Cardiac muscle cell (in vitro differentiated cells and primary cell): ENCODE results near the gene GRAMD1C. TPM values are rescaled to one million over a fixed set of nuclear protein-coding genes. Genes with fewer than 3 reads are reported as not detected.

Source experiments
- DNase-seq, 2 donors: peaks; one replicate each; pipeline versions ENCODE4 v3.0.0 to v3.0.0-alpha.2; 2010 to 2017; ENCODE audit warnings: low read depth in 1 of 2, low spot score in 1 of 2
- H3K27ac ChIP-seq: fragments of 200-600 bp; sonication (generic); 2 replicates; pipeline ENCODE4 v1.5.1; 2016
- H3K27me3 ChIP-seq: fragments of 200-600 bp; sonication (generic); 2 replicates; pipeline ENCODE4 v1.6.0; 2016; ENCODE audit warnings: control low read depth
- H3K36me3 ChIP-seq: fragments of 200-600 bp; sonication (generic); 2 replicates; pipeline ENCODE4 v1.5.1; 2016; ENCODE audit warnings: control low read depth
- H3K4me1 ChIP-seq: fragments of 200-600 bp; sonication (generic); 2 replicates; pipeline ENCODE4 v1.8.1; 2017; ENCODE audit warnings: low read depth, mild to moderate bottlenecking, mixed run types
- H3K4me3 ChIP-seq: fragments of 200-600 bp; sonication (generic); 2 replicates; pipeline ENCODE4 v1.5.1; 2016; ENCODE audit warnings: mild to moderate bottlenecking
- H3K9me3 ChIP-seq: fragments of 200-600 bp; sonication (generic); 2 replicates; pipeline ENCODE4 v1.5.1; 2017; ENCODE audit warnings: low read depth, mild to moderate bottlenecking, control low read depth
- polyA plus RNA-seq: library from polyadenylated mRNA; unstranded; fragments of >200 nt; fragmentation: Nextera tagmentation; extraction: Ambion mirVana; gene quantifications from 2 replicates; pipeline ENCODE4 v1.2.1, GENCODE V29; 2016
- total RNA-seq: library from RNA; depleted of rRNA; stranded (reverse); fragments of >200 nt; gene quantifications from 2 replicates; pipeline ENCODE4 v1.2.3, GENCODE V29; 2016
- TF ChIP-seq, protein P1 (sequence below): IDR thresholded peaks from 2 replicates; pipeline ENCODE4 v1.5.1; 2012; ENCODE audit warnings: low read depth, mild to moderate bottlenecking, low read length

The GRAMD1C gene
- total RNA-seq (0.25 and 6.5 TPM in 2 replicates), polyA plus RNA-seq (0.31 and 3.0 TPM in 2 replicates)

DNA sequence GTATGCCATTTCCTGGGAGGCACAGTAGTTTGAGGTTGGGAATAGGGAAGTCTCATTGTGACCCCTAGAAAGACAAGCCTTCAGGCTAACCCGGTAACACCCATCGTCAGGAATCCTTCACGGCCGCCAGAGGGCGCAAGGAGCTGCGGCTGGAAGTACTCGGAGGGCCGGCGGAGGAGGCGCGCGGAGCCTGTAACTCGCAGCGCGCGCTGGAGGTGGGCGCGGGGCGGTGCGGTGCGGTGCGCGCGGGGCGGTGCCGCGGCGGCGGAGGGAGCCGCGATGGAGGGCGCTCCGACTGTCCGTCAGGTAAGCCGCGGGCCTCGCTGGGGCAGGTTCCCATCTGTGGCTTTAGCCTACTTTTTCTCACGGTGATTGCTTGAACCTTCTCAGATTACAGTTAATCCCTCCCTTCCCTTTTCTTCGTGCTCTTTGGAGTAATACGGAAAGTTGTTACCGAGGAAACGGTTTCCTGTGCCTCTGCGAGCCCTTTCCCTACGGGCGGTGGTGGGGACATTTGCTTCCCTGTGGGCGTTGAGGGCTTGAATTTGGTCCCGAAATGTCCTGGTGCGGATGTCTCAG is at the start of gene GRAMD1C:
Gene GRAMD1C (plus strand): TSS at position 158 of the 579 bp plus-strand sequence. CDS start 122 bp downstream, at position 280.
- Histone ChIP-seq H3K27me3 (no peaks in the 10 kb centered on the region), H3K4me3 (peak within 1 kb of the TSS; percentile 50), H3K36me3 (no peaks in the 10 kb centered on the region), H3K27ac (no peak within 1 kb of the TSS), H3K9me3 (no peaks in the 10 kb centered on the region), H3K4me1 (no peaks in the 10 kb centered on the region)
- DNase-seq = peak; percentile 92 to 94
- TF ChIP-seq, protein P1, sequence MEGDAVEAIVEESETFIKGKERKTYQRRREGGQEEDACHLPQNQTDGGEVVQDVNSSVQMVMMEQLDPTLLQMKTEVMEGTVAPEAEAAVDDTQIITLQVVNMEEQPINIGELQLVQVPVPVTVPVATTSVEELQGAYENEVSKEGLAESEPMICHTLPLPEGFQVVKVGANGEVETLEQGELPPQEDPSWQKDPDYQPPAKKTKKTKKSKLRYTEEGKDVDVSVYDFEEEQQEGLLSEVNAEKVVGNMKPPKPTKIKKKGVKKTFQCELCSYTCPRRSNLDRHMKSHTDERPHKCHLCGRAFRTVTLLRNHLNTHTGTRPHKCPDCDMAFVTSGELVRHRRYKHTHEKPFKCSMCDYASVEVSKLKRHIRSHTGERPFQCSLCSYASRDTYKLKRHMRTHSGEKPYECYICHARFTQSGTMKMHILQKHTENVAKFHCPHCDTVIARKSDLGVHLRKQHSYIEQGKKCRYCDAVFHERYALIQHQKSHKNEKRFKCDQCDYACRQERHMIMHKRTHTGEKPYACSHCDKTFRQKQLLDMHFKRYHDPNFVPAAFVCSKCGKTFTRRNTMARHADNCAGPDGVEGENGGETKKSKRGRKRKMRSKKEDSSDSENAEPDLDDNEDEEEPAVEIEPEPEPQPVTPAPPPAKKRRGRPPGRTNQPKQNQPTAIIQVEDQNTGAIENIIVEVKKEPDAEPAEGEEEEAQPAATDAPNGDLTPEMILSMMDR = peak; percentile 81

DNA sequence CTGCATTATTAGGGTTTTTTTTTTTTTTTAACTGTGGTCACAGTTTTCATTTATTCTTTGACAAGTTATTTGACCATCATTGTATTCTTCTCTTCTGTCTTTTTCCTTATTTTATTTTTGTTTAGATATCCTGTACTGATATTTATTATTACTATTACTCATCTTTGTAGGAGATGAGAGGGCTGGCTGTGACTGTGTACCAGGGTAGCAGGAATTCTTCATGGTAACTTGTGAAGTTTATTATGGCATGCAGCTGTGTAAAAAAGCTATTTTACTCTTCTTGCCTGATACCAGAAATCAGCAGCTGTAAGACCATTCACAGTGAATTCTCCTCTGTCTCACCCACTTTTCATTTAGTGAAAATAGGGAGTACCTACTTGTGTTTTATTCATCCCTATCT is 47.2 kb upstream of the GRAMD1C start:
- no peaks in the 10 kb centered on the region for H3K9me3 ChIP-seq
- TF ChIP-seq, protein P1 = no peak
- no peak overlapping the region for H3K4me3 ChIP-seq
- H3K27me3 ChIP-seq = no peaks in the 10 kb centered on the region
- peaks cover 58% of the 10 kb centered on the region for H3K36me3 ChIP-seq
- H3K27ac ChIP-seq = no peak overlapping the region
- no peaks in the 10 kb centered on the region for H3K4me1 ChIP-seq
- no peak for DNase-seq

DNA sequence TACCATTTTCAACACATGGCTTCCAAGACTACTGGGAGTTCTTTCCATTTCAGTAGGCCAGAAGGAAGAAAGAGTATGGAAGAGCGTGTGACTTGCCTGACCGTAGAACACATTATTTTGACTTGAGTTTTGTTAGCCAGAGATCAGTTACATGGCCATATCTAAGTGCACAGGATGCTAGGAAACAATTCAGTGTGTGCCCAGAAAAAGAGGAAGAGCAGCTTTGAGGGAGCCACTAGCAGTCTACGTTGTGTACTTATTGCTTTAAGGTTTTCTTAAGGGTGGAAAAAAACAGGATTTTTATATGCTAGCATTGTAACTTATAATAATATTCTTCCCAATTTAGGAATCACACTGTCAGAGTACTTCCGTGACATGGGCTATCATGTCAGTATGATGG is 44.1 kb upstream of the GRAMD1C start:
- no peak for DNase-seq
- Histone ChIP-seq H3K36me3 (peaks cover 59% of the 10 kb centered on the region), H3K27me3 (no peaks in the 10 kb centered on the region), H3K9me3 (no peaks in the 10 kb centered on the region), H3K27ac (no peak overlapping the region), H3K4me1 (no peaks in the 10 kb centered on the region), H3K4me3 (no peak overlapping the region)
- TF ChIP-seq, protein P1 = no peak

DNA sequence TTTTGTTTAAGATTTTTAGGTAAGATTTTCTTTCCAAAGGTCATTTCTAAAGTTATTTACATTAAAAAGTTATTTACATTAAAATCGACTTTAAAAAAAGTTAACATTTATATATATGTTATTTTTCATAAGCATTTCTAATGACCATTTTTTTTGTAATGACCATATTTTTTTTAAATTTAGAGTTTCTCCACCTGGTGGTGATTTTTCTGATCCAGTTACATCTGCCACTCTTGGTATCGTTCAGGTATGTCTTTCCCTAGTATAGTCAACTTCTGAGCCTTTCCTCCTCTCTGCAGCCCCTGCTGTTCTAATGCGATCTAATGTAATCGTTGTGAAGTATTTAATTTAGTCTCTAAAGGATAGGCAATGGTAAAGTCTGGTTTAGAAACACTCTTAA is 42.9 kb upstream of the GRAMD1C start:
- no peaks in the 10 kb centered on the region for H3K4me1 ChIP-seq
- H3K9me3 ChIP-seq = no peaks in the 10 kb centered on the region
- TF ChIP-seq, protein P1 = no peak
- no peak for DNase-seq
- no peaks in the 10 kb centered on the region for H3K27me3 ChIP-seq
- no peak overlapping the region for H3K27ac ChIP-seq
- peaks cover 59% of the 10 kb centered on the region for H3K36me3 ChIP-seq
- H3K4me3 ChIP-seq = no peak overlapping the region

DNA sequence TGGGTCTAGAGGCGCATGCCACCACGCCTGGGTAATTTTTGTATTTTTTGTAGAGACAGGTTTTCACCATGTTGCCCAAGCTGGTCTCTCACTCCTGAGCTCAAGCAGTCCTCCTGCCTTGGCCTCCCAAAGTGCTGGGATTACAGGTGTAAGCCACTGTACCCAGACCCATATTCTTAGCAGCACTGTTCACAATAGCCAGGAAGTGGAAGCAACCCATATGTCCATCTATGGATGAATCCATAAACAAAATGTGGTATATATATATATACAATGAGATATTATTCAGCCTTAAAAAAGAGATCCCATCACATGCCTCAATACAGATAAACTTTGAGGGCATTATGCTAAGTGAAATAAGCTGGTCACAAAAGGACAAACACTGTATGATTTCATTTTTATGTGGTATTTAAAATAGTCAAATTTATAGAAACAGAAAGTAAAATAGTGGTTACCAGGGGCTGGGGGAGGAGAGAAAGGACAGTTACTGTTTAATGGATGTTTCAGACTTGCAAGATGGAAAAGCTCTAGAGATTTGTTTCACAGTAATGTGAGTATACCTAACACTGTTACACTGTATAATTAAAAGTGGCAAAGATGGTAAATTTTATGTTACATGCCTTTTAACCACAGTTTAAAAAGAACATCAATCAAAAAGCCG is 35.7 kb upstream of the GRAMD1C start:
- H3K4me1 ChIP-seq = no peaks in the 10 kb centered on the region
- peaks cover 58% of the 10 kb centered on the region for H3K36me3 ChIP-seq
- H3K9me3 ChIP-seq = no peaks in the 10 kb centered on the region
- no peaks in the 10 kb centered on the region for H3K27me3 ChIP-seq
- TF ChIP-seq, protein P1 = no peak
- H3K27ac ChIP-seq = no peak overlapping the region
- no peak for DNase-seq
- no peak overlapping the region for H3K4me3 ChIP-seq
